Neutrophil (primary cell): ENCODE data around the gene GFRA4.

Experiments
- H3K27ac ChIP-seq: fragments of 200-600 bp; sonication (generic); 2 replicates; pipeline ENCODE4 v1.5.1; 2016; ENCODE audit warnings: mild to moderate bottlenecking, moderate library complexity
- H3K27me3 ChIP-seq: fragments of 200-600 bp; sonication (generic); 2 replicates; pipeline ENCODE4 v1.6.0; 2016; ENCODE audit warnings: mild to moderate bottlenecking
- H3K36me3 ChIP-seq: fragments of 200-600 bp; sonication (generic); 2 replicates; pipeline ENCODE4 v1.5.1; 2017
- H3K4me1 ChIP-seq, 2 experiments: fragments of 200-600 bp in 1 of 2; sonication (generic) in 1 of 2; 1 replicate in 1 of 2; 2 replicates in 1 of 2; pipeline versions ENCODE4 v1.5.1 to v1.6.1; 2013 to 2016; ENCODE audit warnings: low read depth in 1 of 2, low read length in 1 of 2, mild to moderate bottlenecking in 1 of 2, moderate library complexity in 1 of 2; ENCODE audit not compliant: control insufficient read depth in 1 of 2, insufficient read depth in 1 of 2
- H3K4me3 ChIP-seq, 2 experiments: fragments of 200-600 bp in 1 of 2; sonication (generic) in 1 of 2; 1 replicate in 1 of 2; 2 replicates in 1 of 2; pipeline ENCODE4 v1.5.1; 2013 to 2016; ENCODE audit warnings: low read depth in 1 of 2, low read length in 1 of 2, mild to moderate bottlenecking in 1 of 2, moderate library complexity in 1 of 2
- H3K9me3 ChIP-seq: fragments of 200-600 bp; sonication (generic); 2 replicates; pipeline ENCODE4 v1.5.1; 2016
- TF ChIP-seq, protein P1 (sequence below): fragments of 200-600 bp; sonication (generic); IDR thresholded peaks from 2 replicates; pipeline ENCODE4 v1.5.1; 2016; ENCODE audit warnings: antibody characterized with exemption

Gene GFRA4

DNA sequence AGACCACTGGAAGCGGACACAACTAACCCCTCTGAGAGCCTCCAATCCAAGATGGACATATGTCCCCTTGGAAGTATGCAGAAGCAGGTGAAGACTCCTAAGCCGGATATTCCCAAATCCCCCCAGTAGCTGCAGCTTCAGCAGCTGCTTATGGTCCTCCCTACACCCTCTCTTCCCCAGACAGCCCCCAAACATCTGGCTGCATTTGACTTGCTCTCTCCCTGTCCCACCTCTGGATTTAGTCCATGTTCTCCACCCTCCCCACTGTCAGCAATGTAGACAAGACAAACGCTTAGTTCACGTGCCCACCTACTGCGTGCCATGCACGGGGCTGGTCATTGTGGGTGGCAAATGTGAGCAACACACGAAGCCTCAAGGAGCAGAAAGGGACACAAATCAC lies 23.2 kb upstream of the GFRA4 start:
- TF ChIP-seq, protein P1, sequence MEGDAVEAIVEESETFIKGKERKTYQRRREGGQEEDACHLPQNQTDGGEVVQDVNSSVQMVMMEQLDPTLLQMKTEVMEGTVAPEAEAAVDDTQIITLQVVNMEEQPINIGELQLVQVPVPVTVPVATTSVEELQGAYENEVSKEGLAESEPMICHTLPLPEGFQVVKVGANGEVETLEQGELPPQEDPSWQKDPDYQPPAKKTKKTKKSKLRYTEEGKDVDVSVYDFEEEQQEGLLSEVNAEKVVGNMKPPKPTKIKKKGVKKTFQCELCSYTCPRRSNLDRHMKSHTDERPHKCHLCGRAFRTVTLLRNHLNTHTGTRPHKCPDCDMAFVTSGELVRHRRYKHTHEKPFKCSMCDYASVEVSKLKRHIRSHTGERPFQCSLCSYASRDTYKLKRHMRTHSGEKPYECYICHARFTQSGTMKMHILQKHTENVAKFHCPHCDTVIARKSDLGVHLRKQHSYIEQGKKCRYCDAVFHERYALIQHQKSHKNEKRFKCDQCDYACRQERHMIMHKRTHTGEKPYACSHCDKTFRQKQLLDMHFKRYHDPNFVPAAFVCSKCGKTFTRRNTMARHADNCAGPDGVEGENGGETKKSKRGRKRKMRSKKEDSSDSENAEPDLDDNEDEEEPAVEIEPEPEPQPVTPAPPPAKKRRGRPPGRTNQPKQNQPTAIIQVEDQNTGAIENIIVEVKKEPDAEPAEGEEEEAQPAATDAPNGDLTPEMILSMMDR, result no peak
- Histone ChIP-seq H3K4me1 (peaks cover 0 to 4% of the 10 kb centered on the region in 2 experiments), H3K36me3 (no peaks in the 10 kb centered on the region), H3K27me3 (peaks cover 66% of the 10 kb centered on the region), H3K9me3 (no peaks in the 10 kb centered on the region), H3K4me3 (no peak overlapping the region), H3K27ac (no peak overlapping the region)

DNA sequence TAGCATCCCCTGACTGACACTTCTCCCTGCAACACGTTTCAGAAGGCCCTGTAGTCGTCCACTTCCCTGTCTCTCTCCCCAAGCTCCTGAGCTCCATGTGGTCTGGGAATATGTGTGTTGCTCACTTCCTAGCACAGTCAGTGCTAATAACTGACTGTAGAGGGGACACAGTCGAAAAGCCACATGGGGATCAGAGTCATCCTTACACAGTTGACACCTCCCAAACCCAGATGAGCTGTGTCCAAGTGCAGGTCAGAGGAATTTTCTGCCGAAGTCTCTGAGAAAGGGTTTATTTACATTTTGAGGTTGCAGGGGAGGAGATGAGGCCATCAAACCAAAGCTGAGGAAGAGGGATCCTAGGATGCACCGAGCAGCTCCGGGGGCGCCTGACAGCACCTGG lies 22.1 kb upstream of the GFRA4 start:
- TF ChIP-seq, protein P1, result no peak
- peaks cover 77% of the 10 kb centered on the region for H3K27me3 ChIP-seq
- peaks cover 0 to 4% of the 10 kb centered on the region in 2 experiments for H3K4me1 ChIP-seq
- H3K36me3 ChIP-seq, result no peaks in the 10 kb centered on the region
- H3K27ac ChIP-seq, result no peak overlapping the region
- H3K9me3 ChIP-seq, result no peaks in the 10 kb centered on the region
- no peak overlapping the region for H3K4me3 ChIP-seq

DNA sequence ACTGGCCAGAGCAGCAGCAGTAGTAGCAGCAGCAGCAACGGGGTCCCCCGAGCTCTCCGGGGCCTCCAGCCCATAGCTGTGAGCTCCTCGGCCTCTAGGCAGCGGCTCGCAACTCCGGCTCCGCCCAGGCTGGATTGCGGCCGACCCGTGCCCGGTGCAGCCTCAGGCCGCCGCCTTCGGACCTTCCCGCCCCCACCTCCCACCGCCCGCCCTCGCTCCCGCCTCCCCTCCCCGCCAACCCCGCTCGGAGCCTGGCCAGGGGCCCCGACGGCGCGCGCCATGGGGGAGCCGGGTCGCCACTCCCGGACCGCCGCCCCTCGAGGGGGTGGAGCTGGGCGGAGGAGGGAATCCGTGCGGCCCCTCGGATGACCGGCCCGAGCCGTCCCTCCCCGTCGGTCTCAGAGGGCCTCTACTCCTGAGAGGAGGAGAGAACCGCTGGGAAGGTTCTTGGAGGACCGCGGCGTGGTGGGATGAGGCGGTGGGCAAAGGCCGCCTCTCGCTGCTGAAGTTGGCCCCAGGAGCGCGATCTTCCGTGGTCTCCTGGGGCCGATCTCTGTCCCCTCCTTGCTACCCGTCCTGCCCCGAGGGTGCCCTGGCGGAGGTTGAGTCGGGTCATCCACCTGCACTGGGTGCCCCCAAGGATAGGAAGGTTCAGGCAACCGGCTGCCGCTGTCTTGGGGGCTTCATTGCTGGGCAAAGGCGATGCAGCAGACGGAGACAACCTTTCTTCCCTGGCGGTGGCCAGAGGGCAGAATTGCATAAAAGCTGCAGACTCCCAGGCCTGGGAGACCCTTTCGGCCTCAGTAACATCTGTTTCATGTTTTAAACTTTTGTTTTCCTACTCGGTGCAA lies 19.0 kb upstream of the GFRA4 start, which contains the start of gene ADAM33:
ADAM33 (minus strand) TSS at position 80 of the 851 bp plus-strand sequence; CDS start at position 74, 6 bp downstream.
- Histone ChIP-seq H3K27me3 (peaks cover 96% of the 10 kb centered on the region), H3K4me3 (peak within 1 kb of the TSS in 1 of 2 experiments; percentile 7), H3K9me3 (no peaks in the 10 kb centered on the region), H3K4me1 (peaks cover 0 to 4% of the 10 kb centered on the region in 2 experiments), H3K27ac (no peak within 1 kb of the TSS), H3K36me3 (no peaks in the 10 kb centered on the region)
- TF ChIP-seq, protein P1, result no peak

DNA sequence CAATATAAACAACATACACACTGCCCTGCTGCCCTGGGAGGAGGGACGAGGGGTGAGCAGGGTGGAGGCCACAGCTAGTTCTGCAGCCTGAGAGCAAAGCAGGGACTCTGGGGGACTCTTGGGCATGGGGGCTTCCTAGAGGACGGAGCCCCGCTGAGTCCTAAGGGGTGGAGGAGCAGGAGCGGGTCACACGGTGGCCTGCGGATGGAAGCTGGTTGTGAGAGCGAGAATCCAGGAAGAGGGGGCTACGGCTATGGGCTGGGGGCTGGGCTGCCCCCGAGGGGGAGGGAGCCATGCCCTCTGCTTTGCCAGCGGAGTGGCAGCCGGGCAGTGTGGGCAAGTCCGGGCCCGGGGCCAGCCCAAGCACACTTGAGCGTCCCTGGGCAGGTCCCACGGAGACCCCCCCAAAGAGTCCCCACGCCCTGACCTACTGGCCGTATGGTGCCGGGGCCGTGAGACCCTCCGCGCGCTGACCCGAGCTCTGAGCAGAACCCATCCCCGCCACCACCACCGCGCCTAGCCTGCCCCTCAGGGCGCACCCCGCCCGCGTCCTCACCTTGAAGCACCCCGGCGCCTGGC lies 18.2 kb upstream of the GFRA4 start:
- Histone ChIP-seq H3K27ac (no peak overlapping the region), H3K4me3 (no peak overlapping the region), H3K4me1 (peaks cover 0 to 8% of the 10 kb centered on the region in 2 experiments), H3K9me3 (no peaks in the 10 kb centered on the region), H3K36me3 (no peaks in the 10 kb centered on the region), H3K27me3 (peaks cover 96% of the 10 kb centered on the region)
- TF ChIP-seq, protein P1, result no peak

DNA sequence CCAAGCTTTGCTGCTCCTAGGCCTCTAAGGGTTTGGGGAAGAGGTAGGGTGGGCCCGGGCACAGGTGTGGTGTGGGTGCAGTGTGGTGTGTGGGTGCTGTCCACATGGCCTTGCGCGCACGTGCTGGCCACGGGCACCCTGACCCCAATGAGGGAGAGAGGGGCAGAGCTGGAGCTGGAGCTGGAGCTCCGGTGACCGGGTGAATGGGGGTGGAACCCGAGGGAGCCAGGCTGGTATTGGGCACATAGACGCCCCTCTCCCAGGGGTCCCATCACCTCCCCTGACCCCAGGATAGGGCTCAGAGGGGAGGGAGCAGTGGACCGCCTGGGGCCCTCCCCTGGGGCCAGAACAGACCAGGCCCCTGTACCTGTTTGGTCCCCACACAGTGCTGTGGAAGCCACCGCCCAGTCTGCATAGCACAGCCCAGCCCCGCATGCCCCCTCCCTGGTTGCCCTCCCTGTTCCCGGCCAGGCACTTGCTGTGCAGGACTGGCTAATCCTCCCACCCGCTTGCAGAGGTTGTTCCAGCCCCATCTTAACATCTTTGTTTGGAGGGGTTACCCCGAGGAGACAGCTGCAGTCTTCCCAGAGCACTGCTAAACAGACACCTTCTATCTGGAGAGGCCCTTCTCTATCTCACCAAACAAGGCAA lies 17.6 kb upstream of the GFRA4 start:
- Histone ChIP-seq H3K27me3 (peaks cover 96% of the 10 kb centered on the region), H3K9me3 (no peaks in the 10 kb centered on the region), H3K4me3 (no peak overlapping the region), H3K27ac (no peak overlapping the region), H3K4me1 (peaks cover 0 to 8% of the 10 kb centered on the region in 2 experiments), H3K36me3 (no peaks in the 10 kb centered on the region)
- TF ChIP-seq, protein P1, result no peak
